NCI-H1105 treated with DMSO at 0.1 percent for 48 hours (cell line): ENCODE results near the gene NUP210L.
"Not testable (repeated sequence)": the region's sequence is repeated elsewhere in the genome, so short reads cannot be mapped to it uniquely, and the experiment has no call there.

Experiments used
- DNase-seq: peaks from one replicate; lab custom pipeline; 2025; lab: John Stamatoyannopoulos, UW

NUP210L gene

GRCh38 chr1:154097873-154098272, 57.0 kb downstream of the NUP210L start:
- DNase-seq = no peak

- no peak for DNase-seq
Measured at GRCh38 chr1:154095456-154096060, 59.3 kb downstream of the NUP210L start.

GRCh38 chr1:154094411-154094810, 60.5 kb downstream of the NUP210L start:
- no peak for DNase-seq

GRCh38 chr1:154093699-154094098, 61.2 kb downstream of the NUP210L start:
- no peak for DNase-seq

GRCh38 chr1:154091706-154092105, 63.2 kb downstream of the NUP210L start:
- DNase-seq = no peak

GRCh38 chr1:154087574-154087973, 67.3 kb downstream of the NUP210L start:
- no peak for DNase-seq

GRCh38 chr1:154083057-154083456, 71.8 kb downstream of the NUP210L start:
- DNase-seq = not testable (repeated sequence)

GRCh38 chr1:154081386-154082126, 73.3 kb downstream of the NUP210L start:
- no peak for DNase-seq

- no peak for DNase-seq
Measured at GRCh38 chr1:154076413-154076812, 78.5 kb downstream of the NUP210L start.

- no peak for DNase-seq
Measured at GRCh38 chr1:154075746-154076145, 79.1 kb downstream of the NUP210L start.

- no peak for DNase-seq
Measured at GRCh38 chr1:154062309-154062708, 92.6 kb downstream of the NUP210L start.

GRCh38 chr1:154047436-154047835, 107.4 kb downstream of the NUP210L start:
- not testable (repeated sequence) for DNase-seq

GRCh38 chr1:154033697-154034096, 121.2 kb downstream of the NUP210L start:
- DNase-seq = not testable (repeated sequence)

GRCh38 chr1:154019940-154020339, 134.9 kb downstream of the NUP210L start:
- DNase-seq = no peak

GRCh38 chr1:154019269-154019668, 135.6 kb downstream of the NUP210L start:
- DNase-seq = no peak

- DNase-seq = no peak
Measured at GRCh38 chr1:154014154-154014907, 140.5 kb downstream of the NUP210L start.

- DNase-seq = not testable (repeated sequence)
Measured at GRCh38 chr1:154012543-154012942, 142.3 kb downstream of the NUP210L start.

- DNase-seq = no peak
Measured at GRCh38 chr1:154012129-154012528, 142.7 kb downstream of the NUP210L start.

GRCh38 chr1:154006136-154006535, 148.7 kb downstream of the NUP210L start:
- DNase-seq = no peak

- no peak for DNase-seq
Measured at GRCh38 chr1:154000420-154000819, 154.5 kb downstream of the NUP210L start.

- not testable (repeated sequence) for DNase-seq
Measured at GRCh38 chr1:153996882-153997281, 158.0 kb downstream of the NUP210L start.

- DNase-seq = no peak
Measured at GRCh38 chr1:153995640-153996039, 159.2 kb downstream of the NUP210L start.

- no peak for DNase-seq
Measured at GRCh38 chr1:153995202-153995601, 159.7 kb downstream of the NUP210L start.
